ENCODE data around the gene STEAP3.

DNA sequence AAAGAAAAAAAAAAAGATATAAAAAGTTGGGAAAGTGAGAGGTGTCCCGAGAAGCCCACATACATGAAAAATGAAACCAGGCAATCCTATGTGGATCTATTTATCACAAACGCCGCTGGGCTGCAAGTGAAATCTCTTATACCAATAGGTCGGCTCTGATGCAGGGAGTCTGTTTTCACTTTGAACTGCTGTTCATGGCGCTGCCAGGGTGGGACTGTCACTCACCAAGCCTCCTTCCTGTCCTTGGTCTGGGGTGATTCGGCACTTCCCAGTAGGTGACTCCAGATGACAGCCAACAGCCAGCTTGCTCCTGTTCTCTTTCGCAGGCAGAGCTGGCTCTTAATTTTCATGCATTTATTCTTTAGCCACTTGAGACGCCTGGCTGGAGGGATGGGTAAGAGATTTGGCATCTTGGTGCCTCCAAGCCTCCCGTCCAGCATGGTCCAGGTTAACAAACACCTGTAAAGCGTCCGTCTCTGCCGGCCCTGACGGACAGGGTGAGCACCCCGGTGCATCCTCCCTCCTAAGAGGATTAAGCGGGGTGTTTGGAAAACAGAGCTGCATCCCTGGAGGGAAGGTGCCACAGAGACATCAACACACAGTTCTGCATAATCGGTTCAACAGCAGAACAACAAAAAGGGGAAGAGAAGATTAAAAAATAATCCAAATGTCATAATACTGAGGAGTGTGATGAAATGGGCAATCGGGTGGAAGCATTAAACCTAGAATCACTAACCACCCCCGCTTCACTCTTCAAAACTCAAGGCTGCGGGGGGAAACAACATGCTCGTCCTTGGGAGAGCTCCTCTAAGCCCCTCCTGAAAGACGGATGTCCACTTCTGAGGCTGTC, 58.7 kb downstream of the STEAP3 start:
- TF ChIP-seq CTCF (conservative IDR thresholded peaks at IDR 0.05; ENCODE audit: low read depth, low read length) = no peak
- TF ChIP-seq EZH2phosphoT487 (IDR thresholded peaks at IDR 0.05; ENCODE audit: borderline replicate concordance, low read length) = no peak

Data from PC-3 (cell line).